ENCODE measurements around the gene TMEM170A.

TMEM170A gene

GRCh38 chr16:75471723-75472633 is 7.5 kb upstream of the TMEM170A start:
- H3K4me3 ChIP-seq (replicated peaks in 1 of 2; ENCODE audit: low read depth in 2 of 2, low read length in 2 of 2), result no peak overlapping the region
- TF ChIP-seq, protein P1, sequence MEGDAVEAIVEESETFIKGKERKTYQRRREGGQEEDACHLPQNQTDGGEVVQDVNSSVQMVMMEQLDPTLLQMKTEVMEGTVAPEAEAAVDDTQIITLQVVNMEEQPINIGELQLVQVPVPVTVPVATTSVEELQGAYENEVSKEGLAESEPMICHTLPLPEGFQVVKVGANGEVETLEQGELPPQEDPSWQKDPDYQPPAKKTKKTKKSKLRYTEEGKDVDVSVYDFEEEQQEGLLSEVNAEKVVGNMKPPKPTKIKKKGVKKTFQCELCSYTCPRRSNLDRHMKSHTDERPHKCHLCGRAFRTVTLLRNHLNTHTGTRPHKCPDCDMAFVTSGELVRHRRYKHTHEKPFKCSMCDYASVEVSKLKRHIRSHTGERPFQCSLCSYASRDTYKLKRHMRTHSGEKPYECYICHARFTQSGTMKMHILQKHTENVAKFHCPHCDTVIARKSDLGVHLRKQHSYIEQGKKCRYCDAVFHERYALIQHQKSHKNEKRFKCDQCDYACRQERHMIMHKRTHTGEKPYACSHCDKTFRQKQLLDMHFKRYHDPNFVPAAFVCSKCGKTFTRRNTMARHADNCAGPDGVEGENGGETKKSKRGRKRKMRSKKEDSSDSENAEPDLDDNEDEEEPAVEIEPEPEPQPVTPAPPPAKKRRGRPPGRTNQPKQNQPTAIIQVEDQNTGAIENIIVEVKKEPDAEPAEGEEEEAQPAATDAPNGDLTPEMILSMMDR (IDR thresholded peaks at IDR 0.05; ENCODE audit: low read depth, low read length), result peak; percentile 76
- peak; percentile 75 to 76 for DNase-seq (ENCODE audit: low read depth in 2 of 2)

- no peak overlapping the region for H3K4me3 ChIP-seq (replicated peaks in 1 of 2; ENCODE audit: low read depth in 2 of 2, low read length in 2 of 2)
- TF ChIP-seq, protein P1 (IDR thresholded peaks at IDR 0.05; ENCODE audit: low read depth, low read length), result no peak
- DNase-seq (ENCODE audit: low read depth in 2 of 2), result no peak
These were observed 2.3 kb upstream of the TMEM170A start for GRCh38 chr16:75466760-75467159.

GRCh38 chr16:75463389-75464121 is 934 bp downstream of the TMEM170A start:
- peak; percentile 24 to 27 for DNase-seq (ENCODE audit: low read depth in 2 of 2)

GRCh38 chr16:75462806-75463205 is 1.7 kb downstream of the TMEM170A start:
- TF ChIP-seq, protein P1 (IDR thresholded peaks at IDR 0.05; ENCODE audit: low read depth, low read length), result no peak
- DNase-seq (ENCODE audit: low read depth in 2 of 2), result no peak
- H3K4me3 ChIP-seq (replicated peaks in 1 of 2; ENCODE audit: low read depth in 2 of 2, low read length in 2 of 2), result peak overlapping the region in 1 of 2 donors; percentile 83

More at GRCh38 chr16:75463389-75464121, 934 bp downstream of the TMEM170A start:
- peak overlapping the region; percentile 69 to 83 for H3K4me3 ChIP-seq (replicated peaks in 1 of 2; ENCODE audit: low read depth in 2 of 2, low read length in 2 of 2)

DNA sequence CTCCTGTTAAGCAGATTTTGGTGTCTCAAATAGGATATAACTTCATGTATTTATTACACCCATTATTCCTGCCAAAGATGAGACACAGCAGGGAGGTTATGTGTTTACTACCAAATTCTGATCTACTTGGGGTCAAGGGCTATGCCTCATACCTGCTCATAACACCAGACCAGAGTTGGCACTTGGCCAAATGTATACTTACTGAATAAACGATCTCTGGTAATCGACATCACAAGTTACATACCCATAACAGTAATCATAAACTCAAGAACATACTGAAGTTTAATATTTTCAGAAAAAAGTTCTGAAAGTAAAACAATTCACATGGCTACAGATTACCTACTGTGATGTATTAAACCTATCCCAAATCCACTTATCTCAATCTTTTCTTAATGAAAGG is 2.9 kb downstream of the TMEM170A start:
- no peak overlapping the region for H3K4me3 ChIP-seq (replicated peaks in 1 of 2; ENCODE audit: low read depth in 2 of 2, low read length in 2 of 2)
- TF ChIP-seq, protein P1 (IDR thresholded peaks at IDR 0.05; ENCODE audit: low read depth, low read length), result no peak
- no peak for DNase-seq (ENCODE audit: low read depth in 2 of 2)

GRCh38 chr16:75460446-75460845 is 4.0 kb downstream of the TMEM170A start:
- TF ChIP-seq, protein P1 (IDR thresholded peaks at IDR 0.05; ENCODE audit: low read depth, low read length), result no peak
- peak in 1 of 2 donors; percentile 34 for DNase-seq (ENCODE audit: low read depth in 2 of 2)
- no peak overlapping the region for H3K4me3 ChIP-seq (replicated peaks in 1 of 2; ENCODE audit: low read depth in 2 of 2, low read length in 2 of 2)

DNA sequence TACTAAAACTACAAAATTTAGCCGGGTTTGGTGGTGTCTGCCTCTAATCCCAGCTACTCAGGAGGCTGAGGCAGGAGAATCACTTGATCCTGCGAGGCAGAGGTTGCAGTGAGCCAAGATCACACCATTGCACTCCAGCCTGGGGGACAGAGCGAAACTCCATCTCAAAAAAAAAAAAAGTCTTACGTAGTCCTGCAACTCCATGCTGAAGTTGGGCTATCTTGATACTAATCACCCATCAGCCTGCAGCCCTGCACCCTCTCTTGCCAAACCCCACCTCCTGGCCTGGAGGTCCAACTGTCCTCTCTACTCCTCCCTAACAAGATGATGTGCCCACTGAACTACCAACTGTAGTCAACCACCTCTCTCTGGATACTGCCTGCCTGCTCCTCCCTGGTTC is 4.8 kb downstream of the TMEM170A start:
- DNase-seq (ENCODE audit: low read depth in 2 of 2), result no peak
- TF ChIP-seq, protein P1 (IDR thresholded peaks at IDR 0.05; ENCODE audit: low read depth, low read length), result no peak
- no peak overlapping the region for H3K4me3 ChIP-seq (replicated peaks in 1 of 2; ENCODE audit: low read depth in 2 of 2, low read length in 2 of 2)
